GM23338 (cell line): Measurements from ENCODE around the gene USP6NL.

ENCODE experiments used
- CTCF ChIP-seq, 2 experiments: fragments of 200-600 bp in 1 of 2; sonication (generic) in 1 of 2; conservative IDR thresholded peaks; 2 replicates each; pipeline versions ENCODE4 v1.5.1 to v1.6.1; 2016 to 2017; ENCODE audit warnings: antibody characterized with exemption in 2 of 2, low read depth in 2 of 2, mild to moderate bottlenecking in 2 of 2, moderate library complexity in 1 of 2
- STAT1 ChIP-seq: IDR thresholded peaks from one replicate; pipeline ENCODE4 v1.6.1; 2016; ENCODE audit warnings: antibody characterized with exemption; ENCODE audit not compliant: unreplicated experiment

- no peak for TF ChIP-seq STAT1
- TF ChIP-seq CTCF (conservative IDR thresholded peaks at IDR 0.05; ENCODE audit: low read depth in 2 of 2): no peak
These were observed 5.5 kb downstream of the USP6NL start for GRCh38 chr10:11605807-11606408.
